Activated CD4-positive, CD25-positive, alpha-beta regulatory T cell (primary cell): ENCODE data around the gene SORCS1.
"Not testable (repeated sequence)": the region's sequence is repeated elsewhere in the genome, so short reads cannot be mapped to it uniquely, and the experiment has no call there.

Experiments
- DNase-seq, 4 experiments: peaks; one replicate each; lab custom pipeline; 2025; lab: John Stamatoyannopoulos, UW

Gene SORCS1

GRCh38 chr10:106942035-106942662, 222.4 kb downstream of the SORCS1 start:
- no peak for DNase-seq

GRCh38 chr10:106941297-106942034, 223.0 kb downstream of the SORCS1 start:
- no peak for DNase-seq

- no peak for DNase-seq
These were observed 226.0 kb downstream of the SORCS1 start for GRCh38 chr10:106938513-106938912.

DNA sequence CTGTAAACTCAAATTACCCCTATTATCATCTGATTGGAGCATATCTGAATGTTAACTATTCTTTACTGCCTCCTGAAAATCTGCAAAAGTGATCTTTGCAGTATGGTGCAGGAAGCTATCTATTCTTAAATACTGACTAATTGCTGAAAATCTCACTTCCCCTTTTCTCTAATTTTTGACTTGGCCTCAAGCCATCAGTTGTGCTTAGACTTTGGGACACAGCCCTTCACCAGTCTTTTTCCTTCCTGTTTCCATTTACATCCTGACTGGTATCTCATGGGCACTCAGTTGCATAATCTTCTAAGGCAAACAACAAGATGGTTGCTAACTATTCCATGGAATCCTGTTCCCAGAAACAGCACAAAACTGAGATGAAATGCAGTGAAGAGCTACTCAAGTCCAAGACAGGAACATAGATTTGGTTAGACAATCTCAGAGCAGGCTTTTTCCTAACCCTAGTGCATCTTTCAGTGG, 228.5 kb downstream of the SORCS1 start:
- DNase-seq = no peak

- DNase-seq = no peak
These were observed 232.7 kb downstream of the SORCS1 start for GRCh38 chr10:106931853-106932249.

DNA sequence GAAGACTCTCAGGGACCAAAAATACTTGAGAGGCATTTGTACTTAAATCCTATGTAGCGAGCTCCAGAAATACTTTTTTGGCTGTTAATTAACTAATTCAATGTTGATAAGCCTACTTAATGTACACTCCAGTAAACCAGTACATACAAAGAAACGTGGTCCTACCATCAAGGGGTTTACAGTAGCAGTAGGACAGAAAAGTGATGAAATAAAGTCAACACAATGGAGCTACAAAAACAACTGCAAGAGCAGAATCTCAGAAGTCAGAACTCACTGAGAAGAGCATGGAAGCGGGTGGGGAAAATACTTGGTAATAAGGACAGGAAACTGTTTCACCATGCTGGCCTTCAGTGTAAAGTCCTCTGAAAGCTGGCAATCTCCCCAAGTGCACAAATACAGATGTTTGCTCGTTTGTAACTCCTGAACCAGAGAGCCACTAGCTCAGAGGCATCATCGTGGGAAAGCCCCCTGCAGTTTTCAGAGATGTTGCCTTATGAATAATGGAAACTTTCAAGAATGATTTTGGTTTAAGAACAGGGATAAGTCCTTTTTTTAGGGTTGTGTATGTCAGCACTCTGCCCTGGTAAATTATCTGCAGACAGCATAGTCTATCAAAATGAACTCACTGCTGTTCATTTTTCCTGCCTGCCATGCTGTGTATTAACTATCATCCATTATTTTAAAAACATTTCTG, 233.2 kb downstream of the SORCS1 start:
- DNase-seq = no peak

GRCh38 chr10:106930751-106931150, 233.8 kb downstream of the SORCS1 start:
- DNase-seq = no peak

DNA sequence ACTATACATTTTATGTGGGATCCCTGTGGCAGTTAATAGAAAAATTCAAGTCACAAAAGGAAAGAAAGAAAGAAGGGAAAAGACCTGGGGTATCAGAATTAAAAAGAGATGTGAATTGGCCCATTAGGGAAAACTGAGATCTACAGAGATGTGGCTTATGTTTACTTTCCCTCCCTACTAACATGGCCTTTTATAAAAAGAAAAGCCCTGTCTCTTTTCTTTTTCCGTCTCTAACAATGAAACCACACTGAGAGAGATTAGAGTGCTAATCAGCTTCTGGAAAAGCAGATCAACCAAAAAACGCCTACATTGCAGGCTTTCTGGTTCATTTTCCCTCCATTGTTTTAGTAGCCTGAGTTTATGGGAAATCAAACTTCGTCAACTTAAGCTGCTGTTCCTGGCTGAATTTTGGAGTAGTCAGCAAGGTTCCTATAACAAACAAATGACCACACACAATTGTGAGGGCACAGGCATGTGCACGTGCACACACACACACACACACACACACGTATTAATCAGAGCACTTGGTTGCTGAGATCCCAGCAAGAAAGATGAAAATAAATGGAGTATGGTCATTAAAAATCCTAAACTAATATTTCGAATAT, 235.1 kb downstream of the SORCS1 start:
- DNase-seq = no peak

- not testable (repeated sequence) for DNase-seq
These were observed 236.4 kb downstream of the SORCS1 start for GRCh38 chr10:106928151-106928550.

DNA sequence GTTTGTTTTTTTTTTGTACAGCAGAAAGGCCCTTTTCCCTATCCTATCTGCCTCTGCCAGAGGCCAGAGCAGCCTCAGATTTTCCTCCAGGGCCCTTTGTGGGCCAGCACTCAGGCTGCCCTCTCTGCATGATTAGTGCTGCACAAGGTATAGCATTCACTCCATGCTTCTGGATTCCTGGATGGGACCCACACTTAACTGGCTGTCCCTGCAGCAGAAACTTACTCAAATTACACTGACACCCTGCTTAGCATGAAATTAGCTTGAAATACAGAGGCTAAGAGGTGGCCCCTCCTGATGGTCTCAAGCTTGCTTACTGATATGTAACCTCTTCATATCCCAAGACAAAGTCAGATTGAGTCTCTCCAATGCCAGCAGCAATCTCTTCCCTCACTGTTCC, 239.3 kb downstream of the SORCS1 start:
- no peak for DNase-seq

DNA sequence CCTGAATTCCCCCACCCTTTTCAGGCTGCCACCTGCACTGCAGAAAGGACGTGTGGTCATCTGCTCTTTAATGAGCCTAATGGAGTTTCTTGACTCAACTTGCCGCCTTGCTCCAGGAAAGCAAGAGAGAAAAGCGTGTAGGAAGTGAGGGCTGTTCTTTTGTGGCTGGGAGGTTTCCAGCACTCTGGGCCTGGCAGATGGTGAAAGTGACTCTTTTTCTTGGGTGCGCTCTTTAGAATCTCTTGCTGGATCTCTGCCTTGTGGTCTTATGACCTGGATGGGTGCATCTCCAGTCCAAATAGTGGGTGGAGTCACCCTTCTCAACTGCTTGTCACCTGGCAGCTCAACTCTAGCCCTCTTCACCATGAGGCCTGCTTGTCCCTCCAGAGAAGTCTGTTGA, 244.0 kb downstream of the SORCS1 start:
- DNase-seq = no peak

DNA sequence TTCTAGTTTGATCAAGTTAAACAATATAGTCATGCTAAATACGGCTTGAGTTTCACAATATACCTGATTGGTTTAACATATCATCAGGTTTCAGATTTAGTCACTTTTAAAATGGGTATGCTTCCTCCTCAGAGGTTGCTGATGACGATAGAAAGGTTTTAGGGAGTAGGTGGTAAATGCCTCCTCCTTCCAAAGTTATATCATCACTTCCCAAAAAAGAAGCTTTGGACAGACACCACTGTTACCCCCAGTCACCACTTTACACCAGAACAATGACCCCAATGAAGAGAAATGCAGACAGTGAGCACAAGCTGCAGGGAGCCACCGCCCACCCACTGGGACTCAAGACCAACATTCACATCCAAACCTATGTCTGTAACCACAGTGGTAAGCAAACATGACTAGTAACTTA, 244.6 kb downstream of the SORCS1 start:
- DNase-seq = no peak

DNA sequence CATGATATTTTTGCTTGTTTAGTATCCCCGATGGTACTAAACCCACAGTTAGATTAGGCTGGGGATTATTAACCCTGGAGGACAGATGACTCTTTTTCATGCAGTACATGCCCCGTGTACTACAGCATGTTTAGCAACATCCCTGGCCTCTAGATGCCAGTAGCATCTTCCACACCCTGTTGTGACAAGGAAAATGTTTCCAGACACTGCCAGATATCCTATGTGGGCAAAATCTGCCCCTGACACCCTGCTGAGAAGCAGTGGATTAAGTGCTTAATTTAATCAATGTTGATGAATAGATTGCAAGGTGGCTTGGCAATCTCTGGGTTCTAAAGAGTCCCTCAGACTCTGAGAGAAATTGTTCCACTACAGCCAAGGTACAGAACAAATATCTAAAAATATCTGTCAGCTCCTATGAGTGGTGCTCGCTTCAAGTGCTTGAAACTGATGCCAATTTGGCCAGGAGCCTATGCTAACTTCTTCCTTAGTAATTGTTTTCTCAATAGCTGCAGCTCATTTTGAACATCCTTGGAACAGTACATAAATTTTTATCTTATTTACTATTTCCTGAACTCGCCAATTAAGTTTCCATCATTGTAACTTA, 247.0 kb downstream of the SORCS1 start:
- DNase-seq = no peak

- no peak for DNase-seq
These were observed 250.5 kb downstream of the SORCS1 start for GRCh38 chr10:106914016-106914415.

- DNase-seq = no peak
These were observed 251.2 kb downstream of the SORCS1 start for GRCh38 chr10:106913348-106913747.

- DNase-seq = no peak
These were observed 253.4 kb downstream of the SORCS1 start for GRCh38 chr10:106911096-106911495.

DNA sequence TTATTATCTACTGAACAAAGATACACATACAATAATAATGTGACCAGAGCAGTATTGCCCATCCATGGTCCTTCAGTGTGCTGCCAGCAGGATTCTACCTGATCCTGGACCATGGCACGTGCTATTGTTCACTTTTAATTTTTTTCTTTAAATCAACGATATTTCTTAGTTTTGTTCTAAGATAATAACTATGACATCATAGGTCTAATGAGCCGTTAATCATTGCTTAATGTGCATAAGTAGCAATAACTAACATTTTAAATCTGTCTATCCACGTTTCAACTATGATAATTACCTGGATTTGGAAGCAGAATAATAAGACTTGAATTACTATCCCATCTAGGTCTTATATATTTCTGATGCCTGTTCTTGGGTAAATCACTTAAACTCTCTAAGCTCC, 253.8 kb downstream of the SORCS1 start:
- no peak for DNase-seq

- DNase-seq = no peak
These were observed 256.3 kb downstream of the SORCS1 start for GRCh38 chr10:106908225-106908624.

DNA sequence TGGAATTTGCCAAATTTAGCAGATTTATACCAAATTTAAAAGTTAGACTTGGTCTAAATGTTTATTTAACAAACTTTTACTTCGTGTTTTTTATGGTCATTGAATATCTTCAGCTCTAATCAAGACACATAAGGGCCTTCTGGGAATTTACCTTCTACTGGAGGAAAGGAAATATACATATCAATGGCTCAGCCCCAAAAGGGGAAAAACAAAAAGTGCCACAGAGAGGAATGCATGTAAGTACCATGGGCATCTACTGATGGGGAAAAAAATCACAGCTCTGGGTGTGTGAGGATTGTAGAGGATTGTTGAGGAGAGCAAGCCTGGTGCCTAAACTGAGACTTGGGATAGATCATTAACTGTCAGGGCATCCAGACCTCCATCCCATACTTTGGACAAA, 260.3 kb downstream of the SORCS1 start:
- DNase-seq = no peak

- DNase-seq = no peak
These were observed 261.3 kb downstream of the SORCS1 start for GRCh38 chr10:106903180-106903579.

- DNase-seq = no peak
These were observed 264.4 kb downstream of the SORCS1 start for GRCh38 chr10:106900016-106900652.

DNA sequence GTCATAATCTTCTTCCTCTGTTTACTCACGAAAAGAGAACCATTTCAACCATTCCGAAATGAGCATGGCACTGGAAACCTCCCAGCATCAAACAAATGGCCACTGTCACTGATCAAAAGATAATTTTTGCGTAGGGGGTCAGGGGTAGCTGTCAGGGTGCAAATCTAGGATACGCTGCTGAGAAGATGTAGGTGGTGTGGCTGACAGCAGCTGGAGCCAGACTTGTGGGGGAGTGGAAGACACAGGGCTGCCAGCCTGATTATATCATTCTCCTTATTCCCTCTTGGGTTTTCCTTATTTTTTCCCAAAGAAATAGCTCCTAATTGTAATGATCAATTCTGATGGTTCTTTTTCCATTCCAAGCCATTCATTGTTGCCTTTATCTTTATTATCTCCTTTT, 266.1 kb downstream of the SORCS1 start:
- DNase-seq = no peak
